ENCODE data around the gene SLC2A14.
"Not testable (repeated sequence)": the region's sequence is repeated elsewhere in the genome, so short reads cannot be mapped to it uniquely, and the experiment has no call there.

SLC2A14 gene

DNA sequence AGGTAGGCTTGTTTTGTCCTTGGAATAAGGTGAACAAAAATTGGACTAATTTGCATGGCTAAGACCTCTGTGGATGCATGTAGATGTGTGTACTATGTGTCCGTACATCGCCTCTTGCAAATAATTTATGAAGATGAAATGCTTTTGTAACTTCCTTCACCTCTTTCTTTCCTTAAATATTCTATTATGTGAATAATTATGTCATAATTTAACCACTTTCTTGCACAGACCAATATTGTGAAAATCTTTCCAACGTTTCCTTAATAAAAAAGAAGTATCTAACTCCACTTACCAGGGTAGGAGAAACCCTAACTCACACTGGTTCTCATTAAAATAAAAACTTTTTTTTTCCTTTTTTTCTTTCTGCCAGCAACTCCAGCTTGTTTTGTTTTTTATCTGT, 79.5 kb downstream of the SLC2A14 start:
- H3K4me3 ChIP-seq (replicated peaks; ENCODE audit: insufficient read depth, low read length), result no peak overlapping the region
- H3K27ac ChIP-seq (replicated peaks), result peak overlapping the region; percentile 76
- DNase-seq (ENCODE audit: low read depth in 1 of 2, low spot score in 1 of 2), result peak; percentile 26 to 61
- no peak for TF ChIP-seq SPI1 (IDR thresholded peaks at IDR 0.05; ENCODE audit: borderline replicate concordance, low read depth)
- TF ChIP-seq POLR2AphosphoS5 (IDR thresholded peaks at IDR 0.05; ENCODE audit: low read depth), result no peak
- no peak for TF ChIP-seq GABPA (IDR thresholded peaks at IDR 0.05; ENCODE audit: low read depth)
- TF ChIP-seq, protein P1, sequence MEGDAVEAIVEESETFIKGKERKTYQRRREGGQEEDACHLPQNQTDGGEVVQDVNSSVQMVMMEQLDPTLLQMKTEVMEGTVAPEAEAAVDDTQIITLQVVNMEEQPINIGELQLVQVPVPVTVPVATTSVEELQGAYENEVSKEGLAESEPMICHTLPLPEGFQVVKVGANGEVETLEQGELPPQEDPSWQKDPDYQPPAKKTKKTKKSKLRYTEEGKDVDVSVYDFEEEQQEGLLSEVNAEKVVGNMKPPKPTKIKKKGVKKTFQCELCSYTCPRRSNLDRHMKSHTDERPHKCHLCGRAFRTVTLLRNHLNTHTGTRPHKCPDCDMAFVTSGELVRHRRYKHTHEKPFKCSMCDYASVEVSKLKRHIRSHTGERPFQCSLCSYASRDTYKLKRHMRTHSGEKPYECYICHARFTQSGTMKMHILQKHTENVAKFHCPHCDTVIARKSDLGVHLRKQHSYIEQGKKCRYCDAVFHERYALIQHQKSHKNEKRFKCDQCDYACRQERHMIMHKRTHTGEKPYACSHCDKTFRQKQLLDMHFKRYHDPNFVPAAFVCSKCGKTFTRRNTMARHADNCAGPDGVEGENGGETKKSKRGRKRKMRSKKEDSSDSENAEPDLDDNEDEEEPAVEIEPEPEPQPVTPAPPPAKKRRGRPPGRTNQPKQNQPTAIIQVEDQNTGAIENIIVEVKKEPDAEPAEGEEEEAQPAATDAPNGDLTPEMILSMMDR (IDR thresholded peaks at IDR 0.05; ENCODE audit: insufficient read depth, low read length), result no peak
- TF ChIP-seq REST (IDR thresholded peaks at IDR 0.05; ENCODE audit: insufficient replicate concordance, low read depth), result no peak
- H3K27me3 ChIP-seq (ENCODE audit: insufficient read depth, poor library complexity, severe bottlenecking), result no peaks in the 10 kb centered on the region

- not testable (repeated sequence) for H3K4me3 ChIP-seq (replicated peaks; ENCODE audit: insufficient read depth, low read length); H3K27ac ChIP-seq (replicated peaks)
These were observed 83.7 kb downstream of the SLC2A14 start, which contains the start of gene NANOG for GRCh38 chr12:7788884-7789528. TSS of gene NANOG (plus strand) at chr12:7789402. CDS start at chr12:7789615, 213 bp downstream.

DNA sequence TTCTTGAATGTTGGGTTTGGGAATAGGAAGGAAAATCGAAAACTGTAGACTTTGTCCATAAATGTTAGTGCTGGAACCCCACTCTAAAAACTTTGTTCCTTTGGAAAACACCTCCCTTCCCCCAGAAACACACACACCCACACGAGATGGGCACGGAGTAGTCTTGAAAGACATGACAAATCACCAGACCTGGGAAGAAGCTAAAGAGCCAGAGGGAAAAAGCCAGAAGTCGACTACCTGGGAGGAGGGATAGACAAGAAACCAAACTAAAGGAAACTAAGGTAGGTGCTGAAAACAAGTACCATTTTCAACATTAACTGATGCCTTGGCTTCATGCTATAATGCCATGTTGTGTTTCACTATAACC, 84.4 kb downstream of the SLC2A14 start:
- no peaks in the 10 kb centered on the region for H3K27me3 ChIP-seq (ENCODE audit: insufficient read depth, poor library complexity, severe bottlenecking)
- H3K4me3 ChIP-seq (replicated peaks; ENCODE audit: insufficient read depth, low read length), result no peak overlapping the region
- DNase-seq (ENCODE audit: low read depth in 1 of 2, low spot score in 1 of 2), result no peak
- TF ChIP-seq REST (IDR thresholded peaks at IDR 0.05; ENCODE audit: insufficient replicate concordance, low read depth) (no peak), GABPA (IDR thresholded peaks at IDR 0.05; ENCODE audit: low read depth) (no peak), POLR2AphosphoS5 (IDR thresholded peaks at IDR 0.05; ENCODE audit: low read depth) (no peak), SPI1 (IDR thresholded peaks at IDR 0.05; ENCODE audit: borderline replicate concordance, low read depth) (no peak)
- TF ChIP-seq, protein P1 (IDR thresholded peaks at IDR 0.05; ENCODE audit: insufficient read depth, low read length), result no peak
- H3K27ac ChIP-seq (replicated peaks), result no peak overlapping the region

More at GRCh38 chr12:7788884-7789528, 83.7 kb downstream of the SLC2A14 start, which contains the start of gene NANOG:
- DNase-seq (ENCODE audit: low read depth in 1 of 2, low spot score in 1 of 2); H3K27me3 ChIP-seq (ENCODE audit: insufficient read depth, poor library complexity, severe bottlenecking): not testable (repeated sequence)

- Histone ChIP-seq H3K27ac (replicated peaks) (no peak overlapping the region), H3K4me3 (replicated peaks; ENCODE audit: insufficient read depth, low read length) (no peak overlapping the region), H3K27me3 (ENCODE audit: insufficient read depth, poor library complexity, severe bottlenecking) (no peaks in the 10 kb centered on the region)
- TF ChIP-seq, protein P1 (IDR thresholded peaks at IDR 0.05; ENCODE audit: insufficient read depth, low read length), result no peak
- TF ChIP-seq POLR2AphosphoS5 (IDR thresholded peaks at IDR 0.05; ENCODE audit: low read depth) (no peak), GABPA (IDR thresholded peaks at IDR 0.05; ENCODE audit: low read depth) (no peak), REST (IDR thresholded peaks at IDR 0.05; ENCODE audit: insufficient replicate concordance, low read depth) (no peak), SPI1 (IDR thresholded peaks at IDR 0.05; ENCODE audit: borderline replicate concordance, low read depth) (no peak)
- DNase-seq (ENCODE audit: low read depth in 1 of 2, low spot score in 1 of 2), result no peak
These were observed 85.0 kb downstream of the SLC2A14 start for GRCh38 chr12:7787574-7788293.
